Neural progenitor cell (in vitro differentiated cells): ENCODE data around the gene EDEM3.

Experiments
- EZH2 ChIP-seq: fragments of 200-600 bp; sonication (generic); IDR thresholded peaks from 2 replicates; pipeline ENCODE4 v1.6.1; 2017; ENCODE audit warnings: antibody characterized with exemption, mild to moderate bottlenecking, moderate library complexity
- EZH2phosphoT487 ChIP-seq: fragments of 200-600 bp; sonication (generic); IDR thresholded peaks from 2 replicates; pipeline ENCODE4 v1.6.1; 2017; ENCODE audit warnings: antibody characterized with exemption
- TF ChIP-seq, protein P1 (sequence below): fragments of 200-600 bp; sonication (generic); IDR thresholded peaks from 2 replicates; pipeline ENCODE4 v1.5.1; 2017; ENCODE audit warnings: antibody characterized with exemption, mild to moderate bottlenecking

DNA sequence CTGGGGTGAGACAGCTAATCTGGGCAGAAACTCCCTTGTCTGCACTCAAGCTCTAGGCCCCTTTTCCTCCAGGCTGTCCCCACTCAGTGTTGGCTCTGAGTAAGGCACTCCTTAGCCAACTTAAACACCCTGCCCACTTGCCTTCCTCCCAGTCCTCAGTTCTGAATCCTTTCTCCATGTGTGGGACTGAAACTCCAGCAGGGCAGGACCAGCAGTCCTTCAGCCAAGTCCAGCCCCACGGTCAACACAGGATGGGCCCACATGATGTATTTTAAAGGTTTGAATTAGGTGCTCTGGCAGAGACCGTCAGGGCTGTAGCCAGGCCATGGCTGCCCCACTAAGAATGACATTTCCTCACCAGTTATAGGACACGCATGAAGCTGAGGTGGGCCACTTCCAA, 107.8 kb downstream of the EDEM3 start:
- TF ChIP-seq, protein P1, sequence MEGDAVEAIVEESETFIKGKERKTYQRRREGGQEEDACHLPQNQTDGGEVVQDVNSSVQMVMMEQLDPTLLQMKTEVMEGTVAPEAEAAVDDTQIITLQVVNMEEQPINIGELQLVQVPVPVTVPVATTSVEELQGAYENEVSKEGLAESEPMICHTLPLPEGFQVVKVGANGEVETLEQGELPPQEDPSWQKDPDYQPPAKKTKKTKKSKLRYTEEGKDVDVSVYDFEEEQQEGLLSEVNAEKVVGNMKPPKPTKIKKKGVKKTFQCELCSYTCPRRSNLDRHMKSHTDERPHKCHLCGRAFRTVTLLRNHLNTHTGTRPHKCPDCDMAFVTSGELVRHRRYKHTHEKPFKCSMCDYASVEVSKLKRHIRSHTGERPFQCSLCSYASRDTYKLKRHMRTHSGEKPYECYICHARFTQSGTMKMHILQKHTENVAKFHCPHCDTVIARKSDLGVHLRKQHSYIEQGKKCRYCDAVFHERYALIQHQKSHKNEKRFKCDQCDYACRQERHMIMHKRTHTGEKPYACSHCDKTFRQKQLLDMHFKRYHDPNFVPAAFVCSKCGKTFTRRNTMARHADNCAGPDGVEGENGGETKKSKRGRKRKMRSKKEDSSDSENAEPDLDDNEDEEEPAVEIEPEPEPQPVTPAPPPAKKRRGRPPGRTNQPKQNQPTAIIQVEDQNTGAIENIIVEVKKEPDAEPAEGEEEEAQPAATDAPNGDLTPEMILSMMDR: no peak
- TF ChIP-seq EZH2 (no peak), EZH2phosphoT487 (no peak)
